Subcutaneous adipose tissue (tissue), 4 donors: Measurements from ENCODE around the gene CFP. TPM values are rescaled to one million over a fixed set of nuclear protein-coding genes. Genes with fewer than 3 reads are reported as not detected.

Experiments
- total RNA-seq, 4 donors: library from RNA; depleted of rRNA; stranded (reverse); fragments of >200 nt; gene quantifications; one replicate each; pipeline ENCODE4 v1.1.0, GENCODE V29; 2016
- TF ChIP-seq, protein P1 (sequence below): fragments of 450-650 bp; IDR thresholded peaks from one replicate; pipeline ENCODE4 v1.5.1; 2016; ENCODE audit warnings: low read depth, mild to moderate bottlenecking, control low read depth, antibody characterized with exemption, moderate library complexity

The CFP gene
- total RNA-seq, 4 donors from 2014 or later, result 14.2 to 25.8 (median 22.0) TPM

GRCh38 chrX:47633689-47634590 lies 4.2 kb upstream of the CFP start:
- TF ChIP-seq, protein P1, sequence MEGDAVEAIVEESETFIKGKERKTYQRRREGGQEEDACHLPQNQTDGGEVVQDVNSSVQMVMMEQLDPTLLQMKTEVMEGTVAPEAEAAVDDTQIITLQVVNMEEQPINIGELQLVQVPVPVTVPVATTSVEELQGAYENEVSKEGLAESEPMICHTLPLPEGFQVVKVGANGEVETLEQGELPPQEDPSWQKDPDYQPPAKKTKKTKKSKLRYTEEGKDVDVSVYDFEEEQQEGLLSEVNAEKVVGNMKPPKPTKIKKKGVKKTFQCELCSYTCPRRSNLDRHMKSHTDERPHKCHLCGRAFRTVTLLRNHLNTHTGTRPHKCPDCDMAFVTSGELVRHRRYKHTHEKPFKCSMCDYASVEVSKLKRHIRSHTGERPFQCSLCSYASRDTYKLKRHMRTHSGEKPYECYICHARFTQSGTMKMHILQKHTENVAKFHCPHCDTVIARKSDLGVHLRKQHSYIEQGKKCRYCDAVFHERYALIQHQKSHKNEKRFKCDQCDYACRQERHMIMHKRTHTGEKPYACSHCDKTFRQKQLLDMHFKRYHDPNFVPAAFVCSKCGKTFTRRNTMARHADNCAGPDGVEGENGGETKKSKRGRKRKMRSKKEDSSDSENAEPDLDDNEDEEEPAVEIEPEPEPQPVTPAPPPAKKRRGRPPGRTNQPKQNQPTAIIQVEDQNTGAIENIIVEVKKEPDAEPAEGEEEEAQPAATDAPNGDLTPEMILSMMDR, result no peak

DNA sequence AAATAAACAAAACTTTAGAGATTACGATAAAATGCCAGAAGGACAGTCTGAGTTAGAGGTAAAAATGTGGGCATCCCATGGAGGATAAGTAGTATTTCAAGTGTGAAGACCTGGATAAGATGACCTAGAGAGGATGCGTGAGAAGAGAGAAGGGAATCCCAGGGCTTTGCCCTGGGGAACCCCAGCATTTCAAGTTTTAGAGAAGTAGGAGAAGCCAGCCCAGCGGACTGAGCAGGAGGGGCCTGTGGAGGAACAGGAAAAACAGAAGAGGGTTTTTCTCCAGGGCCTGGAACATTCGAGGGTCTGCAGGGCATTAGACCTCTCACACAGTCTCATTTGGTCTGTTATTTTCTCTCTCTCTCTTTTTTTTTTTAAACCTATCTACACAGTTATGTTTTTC lies 2.9 kb upstream of the CFP start:
- TF ChIP-seq, protein P1, result no peak

GRCh38 chrX:47631676-47632075 lies 1.9 kb upstream of the CFP start:
- TF ChIP-seq, protein P1, result no peak

DNA sequence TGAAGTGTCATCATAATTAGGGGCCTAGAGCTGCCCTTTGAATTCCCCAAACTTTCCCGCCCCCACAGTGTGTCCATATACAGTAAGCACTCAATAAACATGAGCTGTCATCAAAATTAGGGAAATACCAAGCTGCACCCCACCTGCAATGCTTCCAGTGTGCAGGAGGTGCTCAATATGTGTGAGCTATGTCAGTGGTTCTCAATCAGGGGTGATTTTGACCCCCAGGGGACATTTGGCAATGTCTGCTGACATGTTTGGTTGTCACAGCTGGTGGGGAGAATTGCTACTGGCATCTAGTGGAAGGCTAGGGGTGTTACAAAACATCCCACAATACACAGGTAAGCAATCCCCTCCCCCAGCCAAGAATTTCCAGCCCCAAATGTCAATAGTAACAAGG lies 748 bp downstream of the CFP start:
- TF ChIP-seq, protein P1, result no peak

DNA sequence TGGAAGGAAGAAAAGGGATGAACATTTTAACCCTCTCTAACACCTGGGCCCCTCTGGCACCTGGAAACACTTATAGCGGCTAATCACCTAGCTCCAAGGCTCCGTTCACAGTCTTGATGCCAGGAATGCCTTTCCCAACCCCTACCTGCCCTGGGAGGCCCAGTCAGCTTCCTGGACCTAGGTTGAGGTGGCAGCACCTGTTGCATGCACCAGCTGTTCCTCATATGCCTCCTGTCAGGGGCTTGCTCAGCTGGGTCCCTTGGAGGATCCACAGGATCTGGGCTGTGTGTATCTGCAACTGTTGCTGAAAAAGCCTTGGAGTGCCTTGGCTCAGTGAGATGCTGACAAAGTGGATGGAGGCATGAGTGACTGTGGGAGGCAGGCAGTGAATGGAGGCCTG lies 4.4 kb downstream of the CFP start:
- TF ChIP-seq, protein P1, result no peak

DNA sequence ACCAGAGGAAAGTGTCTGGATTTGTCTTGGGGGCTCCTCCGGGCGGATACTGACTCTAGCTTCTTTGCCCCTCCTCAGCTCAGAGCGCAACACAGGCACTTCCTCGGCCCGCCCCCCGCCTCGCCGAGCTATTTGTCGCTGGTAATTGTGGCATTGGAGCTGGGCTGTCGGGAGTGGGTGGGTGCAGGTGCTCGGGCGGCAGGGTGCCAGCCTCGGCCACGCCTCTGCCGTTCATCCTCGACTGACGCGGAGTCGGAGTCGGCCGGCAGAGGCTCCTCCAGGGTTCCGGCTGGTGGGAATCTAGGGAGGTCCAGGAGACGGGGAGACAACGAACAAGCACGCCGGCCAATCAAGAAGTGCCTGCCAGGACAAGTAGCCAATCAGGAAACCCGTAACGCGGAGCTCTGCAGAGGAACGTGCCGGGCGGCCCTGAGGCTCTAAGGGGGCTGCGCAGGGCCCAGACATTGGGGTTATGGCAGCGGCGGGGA lies 6.1 kb downstream of the CFP start:
- TF ChIP-seq, protein P1, result no peak

DNA sequence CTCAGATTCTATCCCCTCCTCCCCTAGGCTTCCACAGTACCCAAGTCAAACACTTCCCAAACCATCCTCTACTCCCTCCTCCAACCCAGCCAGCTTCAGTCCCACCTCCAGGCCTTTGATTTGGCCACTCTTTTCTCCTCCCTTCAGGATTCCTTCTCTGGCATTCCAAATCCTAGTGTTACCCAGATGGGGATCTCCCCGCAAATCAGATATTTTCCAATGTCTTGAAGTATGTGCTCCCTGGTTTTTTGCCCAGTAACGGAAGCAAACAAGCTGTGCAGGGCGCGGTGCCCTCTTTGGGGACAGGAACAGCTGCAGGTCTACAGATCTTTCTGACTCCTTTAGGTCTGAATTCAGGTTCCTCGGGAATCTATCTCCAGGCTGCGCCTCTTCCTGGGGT lies 7.9 kb downstream of the CFP start:
- TF ChIP-seq, protein P1, result no peak
